ENCODE data around the gene ZBTB20.

The ZBTB20 gene

GRCh38 chr3:114439284-114439683 is 707.8 kb downstream of the ZBTB20 start:
- ATAC-seq: no peak
- no peak for TF ChIP-seq ZNF8 (CRISPR knock-in tag; IDR thresholded peaks at IDR 0.05)
- no peak for TF ChIP-seq PPARA (CRISPR knock-in tag; IDR thresholded peaks at IDR 0.05; ENCODE audit: borderline replicate concordance)
- no peak for TF ChIP-seq TOX (CRISPR knock-in tag; IDR thresholded peaks at IDR 0.05; ENCODE audit: borderline replicate concordance)
- TF ChIP-seq SNAI2 (CRISPR knock-in tag; IDR thresholded peaks at IDR 0.05): no peak
- no peak for TF ChIP-seq TSHZ2 (CRISPR knock-in tag; IDR thresholded peaks at IDR 0.05)

- no peak for ATAC-seq
- TF ChIP-seq ZFP3 (CRISPR knock-in tag; IDR thresholded peaks at IDR 0.05): no peak
Observed at GRCh38 chr3:114437897-114438296, 709.2 kb downstream of the ZBTB20 start.

- TF ChIP-seq ESRRG (CRISPR knock-in tag; IDR thresholded peaks at IDR 0.05) (no peak), ZNF8 (CRISPR knock-in tag; IDR thresholded peaks at IDR 0.05) (no peak), ZNF565 (CRISPR knock-in tag; conservative IDR thresholded peaks at IDR 0.05; ENCODE audit: low read depth) (no peak), CSDC2 (CRISPR knock-in tag; IDR thresholded peaks at IDR 0.05) (no peak), ZNF70 (CRISPR knock-in tag; IDR thresholded peaks at IDR 0.05) (no peak), CREB5 (CRISPR knock-in tag; IDR thresholded peaks at IDR 0.05; ENCODE audit: low read depth) (no peak), ARNTL (CRISPR knock-in tag; IDR thresholded peaks at IDR 0.05; ENCODE audit: borderline replicate concordance, low read depth) (no peak), TCF4 (CRISPR knock-in tag; IDR thresholded peaks at IDR 0.05; ENCODE audit: borderline replicate concordance) (no peak), BACH2 (CRISPR knock-in tag; IDR thresholded peaks at IDR 0.05; ENCODE audit: borderline replicate concordance) (no peak), ISL1 (CRISPR knock-in tag; IDR thresholded peaks at IDR 0.05) (no peak), OSR1 (CRISPR knock-in tag; IDR thresholded peaks at IDR 0.05) (no peak), CSRNP3 (CRISPR knock-in tag; IDR thresholded peaks at IDR 0.05) (no peak), POU6F1 (CRISPR knock-in tag; IDR thresholded peaks at IDR 0.05; ENCODE audit: borderline replicate concordance, low read depth) (no peak), ZC3H10 (CRISPR knock-in tag; IDR thresholded peaks at IDR 0.05) (no peak), SNAI2 (CRISPR knock-in tag; IDR thresholded peaks at IDR 0.05) (no peak), RARB (CRISPR knock-in tag; IDR thresholded peaks at IDR 0.05) (no peak), ZFP3 (CRISPR knock-in tag; IDR thresholded peaks at IDR 0.05) (no peak), GLIS3 (CRISPR knock-in tag; IDR thresholded peaks at IDR 0.05) (no peak), ZFP30 (CRISPR knock-in tag; IDR thresholded peaks at IDR 0.05) (no peak)
- TF ChIP-seq, protein P1, sequence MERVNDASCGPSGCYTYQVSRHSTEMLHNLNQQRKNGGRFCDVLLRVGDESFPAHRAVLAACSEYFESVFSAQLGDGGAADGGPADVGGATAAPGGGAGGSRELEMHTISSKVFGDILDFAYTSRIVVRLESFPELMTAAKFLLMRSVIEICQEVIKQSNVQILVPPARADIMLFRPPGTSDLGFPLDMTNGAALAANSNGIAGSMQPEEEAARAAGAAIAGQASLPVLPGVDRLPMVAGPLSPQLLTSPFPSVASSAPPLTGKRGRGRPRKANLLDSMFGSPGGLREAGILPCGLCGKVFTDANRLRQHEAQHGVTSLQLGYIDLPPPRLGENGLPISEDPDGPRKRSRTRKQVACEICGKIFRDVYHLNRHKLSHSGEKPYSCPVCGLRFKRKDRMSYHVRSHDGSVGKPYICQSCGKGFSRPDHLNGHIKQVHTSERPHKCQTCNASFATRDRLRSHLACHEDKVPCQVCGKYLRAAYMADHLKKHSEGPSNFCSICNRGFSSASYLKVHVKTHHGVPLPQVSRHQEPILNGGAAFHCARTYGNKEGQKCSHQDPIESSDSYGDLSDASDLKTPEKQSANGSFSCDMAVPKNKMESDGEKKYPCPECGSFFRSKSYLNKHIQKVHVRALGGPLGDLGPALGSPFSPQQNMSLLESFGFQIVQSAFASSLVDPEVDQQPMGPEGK (CRISPR knock-in tag; IDR thresholded peaks at IDR 0.05; ENCODE audit: borderline replicate concordance): no peak
- ATAC-seq: no peak
Observed at GRCh38 chr3:114436182-114436581, 710.9 kb downstream of the ZBTB20 start.

Data from SK-N-SH treated with all-trans-retinoic acid at 6 μM for 48 hours (cell line).